Measurements from ENCODE around the gene CUTA.
A peak's percentile ranks its signal among the peaks of the same experiment; 100 is the strongest.

Gene CUTA, protein sequence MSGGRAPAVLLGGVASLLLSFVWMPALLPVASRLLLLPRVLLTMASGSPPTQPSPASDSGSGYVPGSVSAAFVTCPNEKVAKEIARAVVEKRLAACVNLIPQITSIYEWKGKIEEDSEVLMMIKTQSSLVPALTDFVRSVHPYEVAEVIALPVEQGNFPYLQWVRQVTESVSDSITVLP

GRCh38 chr6:33417903-33418689, at the start of gene CUTA:
Gene CUTA, minus strand, starts transcription at chr6:33418107. Its CDS starts 107 bp downstream, at chr6:33418000.
- DNase-seq, result peak; percentile 96 to 99

GRCh38 chr6:33467091-33467490, 49.2 kb upstream of the CUTA start:
- no peak for DNase-seq

- DNase-seq, result no peak
Observed at GRCh38 chr6:33466075-33466735, 48.3 kb upstream of the CUTA start.

DNA sequence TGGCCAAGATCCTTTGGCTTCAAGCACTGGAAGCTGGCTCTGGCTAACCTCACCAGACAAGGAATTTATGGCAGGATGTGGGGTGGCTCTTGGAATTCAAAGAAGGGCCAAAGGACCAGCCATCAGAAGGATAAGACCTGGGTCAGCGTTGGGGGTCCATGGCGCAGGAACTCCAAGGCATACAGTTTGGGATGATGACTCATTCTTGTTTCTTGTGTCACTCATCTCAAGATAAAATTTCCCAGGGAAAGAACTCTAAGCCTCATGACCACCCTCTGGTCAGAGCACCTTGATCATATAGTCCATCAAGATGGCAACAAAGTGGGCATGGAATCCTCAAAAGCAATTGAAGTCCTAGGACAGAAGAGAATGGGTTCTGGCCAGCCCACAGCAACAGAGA, 41.3 kb upstream of the CUTA start:
- DNase-seq, result no peak

DNA sequence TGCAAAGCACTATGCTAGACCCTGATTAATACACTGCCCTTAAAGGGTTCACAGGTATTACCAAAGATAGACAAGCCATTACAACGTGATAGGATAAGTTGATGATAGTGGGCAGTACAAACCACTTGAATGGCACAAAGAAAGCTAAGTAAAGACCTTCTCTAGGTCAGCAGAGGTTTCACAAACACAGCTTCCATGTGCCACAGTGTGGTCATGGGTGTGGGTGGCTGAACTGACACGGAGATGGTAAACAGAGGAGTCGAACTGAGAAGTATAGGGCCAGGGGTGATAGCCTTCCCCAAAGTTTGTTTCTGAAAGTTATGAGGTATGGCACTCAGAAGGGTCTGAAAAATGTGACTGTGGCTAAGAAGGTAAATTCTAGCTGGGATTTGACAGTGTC, 40.8 kb upstream of the CUTA start:
- DNase-seq, result no peak

GRCh38 chr6:33456156-33456555, 38.2 kb upstream of the CUTA start:
- DNase-seq, result no peak

DNA sequence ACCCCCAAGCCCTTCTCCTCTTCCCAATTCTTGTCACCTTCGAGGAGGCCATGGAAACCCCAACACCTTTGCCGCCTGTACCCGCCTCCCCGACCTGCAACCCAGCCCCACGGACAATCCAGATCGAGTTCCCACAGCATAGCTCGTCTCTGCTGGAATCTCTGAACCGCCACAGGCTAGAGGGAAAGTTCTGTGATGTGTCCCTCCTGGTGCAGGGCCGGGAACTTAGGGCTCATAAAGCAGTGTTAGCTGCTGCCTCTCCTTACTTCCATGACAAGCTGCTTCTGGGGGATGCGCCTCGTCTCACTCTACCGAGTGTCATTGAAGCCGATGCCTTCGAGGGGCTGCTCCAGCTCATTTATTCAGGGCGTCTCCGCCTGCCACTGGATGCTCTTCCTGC, 37.1 kb upstream of the CUTA start:
- no peak for DNase-seq

DNA sequence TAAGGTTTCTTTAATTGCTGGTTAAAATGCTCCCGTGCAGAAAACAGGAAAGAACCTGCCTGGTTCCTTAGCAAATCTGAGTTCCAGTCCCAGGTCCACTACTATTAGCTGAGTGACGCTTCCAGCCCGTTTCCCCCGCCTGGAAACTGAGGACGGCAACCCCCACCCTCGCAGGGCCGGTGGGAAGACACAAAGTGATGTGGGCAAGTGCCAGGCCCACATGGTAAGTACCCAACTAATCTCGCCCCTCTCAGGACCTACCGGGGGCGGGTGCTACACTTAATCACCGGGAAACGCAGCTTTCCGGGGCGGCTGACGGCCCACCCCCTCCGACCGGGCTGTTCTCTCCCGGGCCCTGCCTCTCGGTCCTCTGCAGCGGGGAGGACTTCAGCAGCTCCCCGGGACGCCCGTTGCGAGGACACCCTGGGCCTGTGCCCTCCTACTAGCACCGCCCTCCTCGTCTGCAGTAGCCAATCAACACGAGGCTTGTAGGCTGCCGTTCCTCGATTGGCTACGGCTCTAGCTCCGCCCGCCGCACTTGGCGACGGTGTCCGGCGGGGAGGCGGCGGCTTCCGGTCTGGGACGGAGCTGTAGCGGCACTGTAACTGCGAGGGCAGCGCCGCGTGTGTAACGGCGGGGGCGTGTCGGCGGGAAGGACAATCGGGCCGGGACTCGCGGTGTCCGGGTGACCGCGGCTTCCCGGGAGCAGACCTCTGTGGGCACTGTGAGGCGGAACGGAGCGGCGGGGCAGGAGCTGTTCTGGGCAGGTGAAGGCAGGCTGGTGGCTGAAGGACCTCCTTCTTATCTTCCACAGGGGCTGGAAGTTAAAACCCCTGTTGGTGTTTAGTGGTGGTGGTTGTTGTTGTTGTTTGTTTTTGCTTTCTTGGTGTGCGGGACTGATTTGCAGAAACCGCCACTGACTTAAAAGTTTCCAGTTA, 36.4 kb upstream of the CUTA start, which contains the start of gene ZBTB9:
ZBTB9 (plus strand) TSS at position 568 of the 938 bp plus-strand sequence. CDS start 525 bp downstream, outside the sequence.
- DNase-seq, result peak; percentile 92 to 93

DNA sequence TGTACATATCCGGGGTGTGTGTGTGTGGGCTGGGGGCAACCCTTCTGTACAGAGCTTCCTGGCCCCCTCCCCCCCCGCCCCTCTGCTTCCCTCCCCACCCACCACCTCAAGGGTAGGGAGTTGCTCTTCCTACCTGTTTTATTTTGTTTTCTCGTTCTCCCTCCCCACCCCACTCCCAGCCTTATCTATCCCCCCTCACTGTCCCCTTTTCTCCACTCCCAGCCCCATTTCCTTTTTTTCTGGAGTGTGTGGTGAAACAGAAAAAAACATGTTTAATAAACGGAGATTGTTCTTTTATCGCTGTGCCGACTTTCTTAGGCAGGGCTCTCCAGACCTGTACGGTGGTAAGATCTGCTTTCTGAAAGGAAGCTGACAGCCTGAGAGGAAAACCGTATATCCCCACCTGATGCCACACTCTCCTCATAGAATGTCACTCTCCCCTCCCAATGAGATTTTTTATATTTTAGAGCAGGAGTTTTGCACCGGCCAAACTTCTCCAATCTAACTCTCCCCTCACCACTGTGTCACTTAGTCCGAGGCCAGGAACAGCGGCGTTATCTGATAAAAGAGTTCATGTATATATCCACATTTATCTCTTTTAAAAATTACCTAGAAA, 35.6 kb upstream of the CUTA start:
- DNase-seq, result no peak

- DNase-seq, result no peak
Observed at GRCh38 chr6:33452496-33452895, 34.6 kb upstream of the CUTA start.

DNA sequence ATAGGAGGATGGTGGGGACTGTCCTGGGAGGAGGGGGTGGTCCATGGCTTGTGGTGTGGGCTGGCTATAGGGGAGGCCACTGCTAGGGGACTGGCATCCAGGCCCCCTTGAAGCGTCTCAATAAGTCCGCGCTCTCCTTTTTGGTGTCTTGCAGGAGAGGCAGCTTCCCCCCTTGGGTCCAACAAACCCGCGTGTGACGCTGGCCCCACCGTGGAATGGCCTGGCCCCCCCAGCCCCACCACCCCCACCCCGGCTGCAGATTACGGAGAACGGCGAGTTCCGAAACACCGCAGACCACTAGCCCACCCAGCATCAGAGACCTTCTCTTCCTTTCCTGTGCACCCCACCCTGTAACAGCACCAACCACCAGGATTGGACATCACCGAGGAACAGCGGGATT, 33.7 kb upstream of the CUTA start:
- DNase-seq, result no peak

GRCh38 chr6:33450434-33450833, 32.5 kb upstream of the CUTA start:
- no peak for DNase-seq

DNA sequence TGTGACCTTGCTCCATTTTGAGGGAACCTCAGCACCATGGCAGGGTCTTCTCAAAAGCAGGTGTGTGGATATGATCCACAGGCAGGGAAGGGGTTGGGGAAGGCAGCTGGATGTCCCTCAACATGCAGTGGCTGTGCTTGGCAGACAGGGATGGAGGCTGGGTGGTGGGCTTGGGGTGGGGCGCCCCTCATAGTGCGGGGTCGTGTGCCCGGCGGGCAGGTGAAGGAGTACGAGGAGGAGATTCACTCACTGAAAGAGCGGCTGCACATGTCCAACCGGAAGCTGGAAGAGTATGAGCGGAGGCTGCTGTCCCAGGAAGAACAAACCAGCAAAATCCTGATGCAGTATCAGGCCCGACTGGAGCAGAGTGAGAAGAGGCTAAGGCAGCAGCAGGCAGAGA, 28.4 kb upstream of the CUTA start:
- DNase-seq, result no peak

DNA sequence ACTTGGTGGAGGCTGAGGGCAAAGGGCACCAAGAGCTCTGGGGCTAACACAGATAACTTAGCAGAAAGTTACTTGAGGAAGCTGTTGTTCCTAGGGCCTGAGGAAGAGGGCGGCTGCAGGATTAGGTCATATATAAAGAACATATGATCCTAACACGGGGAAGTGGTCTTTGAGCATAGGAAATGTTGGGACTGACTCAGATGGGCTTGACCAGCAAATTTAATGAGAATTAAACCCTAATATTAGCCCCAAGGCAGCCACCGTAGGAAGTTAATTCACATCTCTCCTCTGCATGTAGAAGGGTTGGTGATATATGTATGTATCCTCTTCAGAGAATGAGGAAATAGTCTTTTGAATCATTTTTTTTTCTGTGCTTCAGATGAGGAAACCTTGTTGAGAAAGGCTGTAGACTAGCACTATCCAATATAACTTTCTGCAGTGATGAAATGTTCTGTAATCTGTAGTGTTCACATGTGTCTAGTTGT, 27.3 kb upstream of the CUTA start:
- no peak for DNase-seq

GRCh38 chr6:33443619-33444504, 26.0 kb upstream of the CUTA start:
- DNase-seq, result no peak

GRCh38 chr6:33443025-33443424, 25.1 kb upstream of the CUTA start:
- no peak for DNase-seq

- no peak for DNase-seq
Observed at GRCh38 chr6:33442283-33442682, 24.4 kb upstream of the CUTA start.

DNA sequence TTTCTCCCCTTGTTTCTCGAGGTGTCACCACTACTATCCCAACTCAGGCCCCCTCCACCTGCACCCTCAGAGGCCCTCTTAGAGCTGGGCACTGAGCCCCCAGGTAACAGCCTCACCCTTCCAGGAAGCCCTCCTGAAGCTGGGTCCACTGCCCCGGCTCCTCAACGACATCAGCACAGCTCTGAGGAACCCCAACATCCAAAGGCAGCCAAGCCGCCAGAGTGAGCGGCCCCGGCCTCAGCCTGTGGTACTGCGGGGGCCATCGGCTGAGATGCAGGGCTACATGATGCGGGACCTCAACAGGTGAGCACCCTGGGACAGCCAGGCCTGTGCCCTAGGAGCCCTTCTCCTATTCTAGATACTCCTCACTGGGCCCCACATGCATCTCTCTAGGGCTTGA, 23.6 kb upstream of the CUTA start:
- no peak for DNase-seq

DNA sequence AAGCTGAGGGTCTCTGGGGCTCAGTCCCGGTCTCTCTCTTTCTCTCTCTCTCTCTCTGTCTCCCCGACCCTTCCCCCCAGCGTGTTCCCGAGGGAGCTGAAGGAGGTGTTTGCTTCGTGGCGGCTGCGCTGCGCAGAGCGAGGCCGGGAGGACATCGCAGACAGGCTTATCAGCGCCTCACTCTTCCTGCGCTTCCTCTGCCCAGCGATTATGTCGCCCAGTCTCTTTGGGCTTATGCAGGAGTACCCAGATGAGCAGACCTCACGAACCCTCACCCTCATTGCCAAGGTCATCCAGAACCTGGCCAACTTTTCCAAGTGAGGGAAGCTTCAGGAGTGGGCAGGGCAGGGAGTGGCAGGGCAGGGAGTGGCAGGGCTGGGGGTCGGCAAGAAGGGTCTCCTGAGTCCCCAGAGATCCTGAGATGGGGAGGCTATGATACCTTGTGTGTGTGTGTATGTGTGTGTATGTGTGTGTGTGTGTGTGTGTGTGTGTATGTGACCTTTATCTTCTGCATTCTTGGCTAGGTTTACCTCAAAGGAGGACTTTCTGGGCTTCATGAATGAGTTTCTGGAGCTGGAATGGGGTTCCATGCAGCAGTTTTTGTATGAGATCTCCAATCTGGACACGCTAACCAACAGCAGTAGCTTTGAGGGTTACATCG, 22.9 kb upstream of the CUTA start:
- no peak for DNase-seq

DNA sequence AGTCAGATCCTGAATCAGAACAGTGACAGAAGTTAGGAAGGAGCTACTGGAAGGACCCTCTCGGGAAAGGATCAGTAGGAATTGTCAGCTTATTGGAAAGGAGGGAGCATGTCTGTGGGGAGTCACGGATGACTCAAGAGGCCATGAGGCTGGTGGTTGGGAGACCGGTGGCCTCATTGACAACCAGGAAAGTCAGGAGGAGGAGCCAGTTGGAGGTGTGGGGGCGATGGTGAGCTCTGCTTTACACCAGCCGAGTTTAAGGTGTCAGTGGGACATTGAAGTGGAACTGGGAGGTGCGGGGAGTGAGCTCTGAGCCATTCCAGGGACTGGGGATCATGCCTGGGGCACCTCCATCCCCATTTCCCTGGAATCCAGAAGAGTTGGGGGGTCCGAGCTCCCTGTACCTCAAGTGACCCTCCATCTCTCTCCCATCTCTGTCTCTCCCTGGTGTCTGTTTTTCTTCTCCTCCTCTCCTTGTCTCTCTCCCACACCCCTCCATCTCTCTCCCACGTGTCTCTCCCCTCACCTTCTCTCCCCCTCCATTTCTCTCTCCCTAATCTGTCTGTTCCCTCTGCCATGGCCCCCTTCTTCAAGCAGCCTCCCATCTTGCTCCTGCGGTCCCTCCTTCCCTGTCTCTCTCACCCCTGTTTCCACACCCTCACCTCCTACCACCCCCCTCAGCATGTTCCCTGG, 22.2 kb upstream of the CUTA start:
- no peak for DNase-seq
